GM21576 (cell line): Measurements from ENCODE around the gene PKDCC.

Experiments used
- ATAC-seq: cut with Tn5 transposase; IDR thresholded peaks from one replicate; pipeline ENCODE4 v1.9.1; 2021; ENCODE audit warnings: mild to moderate bottlenecking, moderate library complexity; ENCODE audit not compliant: unreplicated experiment

The PKDCC gene, protein sequence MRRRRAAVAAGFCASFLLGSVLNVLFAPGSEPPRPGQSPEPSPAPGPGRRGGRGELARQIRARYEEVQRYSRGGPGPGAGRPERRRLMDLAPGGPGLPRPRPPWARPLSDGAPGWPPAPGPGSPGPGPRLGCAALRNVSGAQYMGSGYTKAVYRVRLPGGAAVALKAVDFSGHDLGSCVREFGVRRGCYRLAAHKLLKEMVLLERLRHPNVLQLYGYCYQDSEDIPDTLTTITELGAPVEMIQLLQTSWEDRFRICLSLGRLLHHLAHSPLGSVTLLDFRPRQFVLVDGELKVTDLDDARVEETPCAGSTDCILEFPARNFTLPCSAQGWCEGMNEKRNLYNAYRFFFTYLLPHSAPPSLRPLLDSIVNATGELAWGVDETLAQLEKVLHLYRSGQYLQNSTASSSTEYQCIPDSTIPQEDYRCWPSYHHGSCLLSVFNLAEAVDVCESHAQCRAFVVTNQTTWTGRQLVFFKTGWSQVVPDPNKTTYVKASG

DNA sequence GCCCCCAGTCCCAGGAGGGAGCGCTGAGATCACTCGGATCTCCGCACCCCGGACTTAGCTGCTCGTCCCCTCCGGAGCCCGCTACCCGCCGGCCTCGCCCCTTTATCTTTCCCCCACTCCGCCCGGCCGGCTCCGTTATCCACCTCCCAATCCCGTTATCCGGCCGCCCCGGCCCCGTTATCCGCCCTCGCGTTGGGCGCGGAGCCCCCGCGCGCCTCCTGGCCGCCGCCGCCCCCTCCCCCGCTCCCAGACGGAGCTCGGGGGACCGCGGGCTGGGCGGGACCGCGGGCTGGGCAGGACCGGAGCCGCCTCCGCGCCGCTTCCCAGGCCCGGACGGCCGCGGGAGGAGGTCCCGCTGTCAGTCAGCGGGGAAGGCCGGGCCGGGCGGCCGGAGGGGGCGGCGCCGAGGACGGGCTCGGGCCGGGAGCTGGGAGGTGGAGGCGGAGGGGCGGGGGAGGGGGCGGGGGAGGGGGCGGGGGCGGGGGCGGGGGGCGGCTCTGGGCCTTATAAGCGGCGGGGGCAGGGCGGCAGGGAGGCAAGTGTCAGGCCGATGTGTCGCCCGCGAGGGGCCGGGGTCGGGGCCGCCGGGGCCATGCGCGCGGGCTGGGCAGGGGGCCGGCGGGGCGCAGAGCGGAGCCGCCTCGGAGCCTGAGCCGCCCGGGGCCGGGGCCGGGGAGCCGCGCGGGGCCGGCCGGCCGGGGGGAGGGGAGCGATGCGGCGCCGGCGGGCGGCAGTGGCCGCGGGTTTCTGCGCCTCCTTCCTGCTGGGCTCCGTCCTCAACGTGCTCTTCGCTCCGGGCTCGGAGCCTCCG, at the start of gene PKDCC:
PKDCC (plus strand) TSS at position 534 of the 811 bp plus-strand sequence; CDS start at position 713, 179 bp downstream.
- peak; percentile 72 for ATAC-seq

DNA sequence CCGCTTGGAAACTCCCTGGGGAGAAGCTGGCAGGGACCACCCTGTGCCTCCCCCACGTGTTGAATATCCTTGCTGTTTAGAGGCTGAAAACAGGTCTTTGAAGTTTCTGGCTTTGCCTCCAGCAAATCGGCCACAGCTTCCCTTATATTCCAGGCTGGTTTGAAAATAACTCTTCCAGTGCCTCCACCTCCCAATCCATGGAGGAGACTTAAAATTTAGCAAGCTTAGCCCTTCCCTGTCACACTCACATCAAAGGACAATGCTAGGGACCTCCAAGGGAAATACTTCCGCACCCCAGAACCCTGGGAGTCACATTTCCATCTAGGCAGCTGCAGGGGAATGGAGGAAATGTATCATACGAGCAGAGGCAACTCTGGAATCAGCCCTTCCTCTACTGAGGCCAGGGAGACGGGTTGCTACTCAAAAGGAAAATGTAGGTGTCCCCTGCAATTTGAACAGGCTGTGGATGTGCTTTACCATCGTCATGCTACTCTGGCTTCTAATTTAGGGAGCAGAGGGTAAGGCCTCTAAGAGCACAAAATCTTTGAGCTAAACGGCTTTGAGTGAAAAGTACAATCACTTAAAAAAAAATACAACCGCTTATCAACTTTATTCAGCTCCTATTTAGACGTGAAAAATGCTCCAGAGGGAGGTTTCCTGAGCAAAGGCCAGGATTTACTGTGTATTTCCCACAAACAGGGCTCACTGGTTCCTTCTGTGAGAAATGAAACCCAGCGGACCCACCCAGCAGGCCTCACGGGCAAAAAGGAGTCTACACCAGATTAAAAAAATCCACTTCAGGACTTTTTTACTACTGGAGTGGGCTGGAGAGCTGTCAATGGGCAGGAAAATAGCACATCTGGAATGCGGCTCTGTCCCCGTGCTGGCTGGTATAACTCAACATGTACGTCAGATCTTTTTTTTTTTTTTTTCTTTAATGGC, 49.4 kb upstream of the PKDCC start:
- no peak for ATAC-seq

GRCh38 chr2:41999128-41999480, 48.7 kb upstream of the PKDCC start:
- ATAC-seq, result no peak

DNA sequence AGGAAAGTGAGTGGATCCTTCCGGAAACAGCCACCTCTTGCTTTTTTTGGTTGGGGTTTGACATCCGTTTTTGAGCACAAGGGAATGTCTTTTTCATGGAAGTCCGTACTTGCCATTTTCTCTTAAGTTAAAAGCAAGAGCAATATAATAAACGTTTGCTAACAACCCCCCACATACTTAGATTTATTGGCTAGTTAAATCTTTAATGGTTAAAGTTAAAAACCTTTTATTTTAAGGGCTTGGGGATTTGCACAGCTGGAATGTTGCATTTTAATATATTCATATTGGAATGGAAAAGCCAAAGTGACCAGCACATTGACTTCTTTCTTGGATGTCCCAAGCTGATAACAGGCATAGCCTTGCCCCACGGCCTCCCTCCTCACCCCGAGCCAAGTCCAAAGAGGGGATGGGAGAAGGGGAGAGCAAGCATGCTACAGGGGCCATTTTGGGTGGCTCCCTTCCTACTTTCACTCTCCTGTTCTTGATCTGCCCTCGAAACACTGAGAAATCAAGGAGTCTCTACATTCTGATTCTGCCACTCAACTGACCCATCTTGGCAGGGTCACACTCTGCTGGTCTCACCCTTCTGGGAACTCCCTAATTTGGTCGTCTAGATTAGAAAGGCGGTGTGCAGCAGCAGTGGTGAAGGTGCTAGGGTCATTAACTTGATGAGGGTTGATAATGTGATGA, 48.1 kb upstream of the PKDCC start:
- ATAC-seq, result no peak

DNA sequence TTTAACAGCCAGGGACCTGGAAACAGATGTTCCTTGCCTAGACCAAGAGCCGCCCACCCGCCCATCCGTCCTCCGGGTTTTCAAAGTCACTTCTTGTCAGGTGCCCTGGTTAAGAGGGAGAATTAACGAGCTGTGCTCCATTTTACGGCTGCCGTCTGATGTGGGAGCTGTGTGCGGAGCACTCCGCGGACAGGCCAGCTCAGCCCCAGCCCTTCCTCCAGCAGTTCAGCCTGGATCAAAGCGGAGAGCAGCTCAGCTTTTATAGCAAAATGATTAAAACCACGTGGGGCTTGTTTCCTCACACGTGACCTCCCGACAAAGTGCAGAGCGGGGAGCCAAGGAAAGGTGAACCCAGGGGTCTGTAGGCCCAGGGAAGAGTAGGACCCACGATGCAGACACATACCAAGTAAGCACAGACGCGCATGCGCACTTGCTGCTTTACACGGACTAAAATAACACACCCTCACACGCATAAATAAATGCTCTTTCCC, 46.1 kb upstream of the PKDCC start:
- no peak for ATAC-seq

DNA sequence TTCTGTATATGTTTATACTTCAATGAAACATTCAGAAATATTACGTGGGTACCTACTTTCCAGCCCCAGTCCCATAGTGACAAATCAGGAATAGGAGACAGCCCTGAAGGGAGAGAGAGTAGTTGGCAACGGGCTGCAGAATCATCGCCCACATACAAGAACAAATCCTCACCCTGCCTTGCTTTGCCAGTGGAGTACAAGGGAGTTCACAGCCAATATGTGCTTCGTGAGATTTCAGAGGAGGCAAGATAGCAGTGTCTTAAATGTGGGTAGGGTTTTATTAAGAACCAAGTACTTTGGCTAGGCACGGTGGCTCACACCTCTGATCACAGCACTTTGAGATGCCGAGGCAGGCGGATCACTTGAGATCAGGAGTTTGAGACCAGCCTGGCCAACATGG, 40.3 kb upstream of the PKDCC start:
- no peak for ATAC-seq

GRCh38 chr2:42008241-42008921, 39.4 kb upstream of the PKDCC start:
- ATAC-seq, result no peak

GRCh38 chr2:42009657-42010580, 37.9 kb upstream of the PKDCC start:
- ATAC-seq, result no peak

GRCh38 chr2:42010743-42011298, 37.0 kb upstream of the PKDCC start:
- ATAC-seq, result no peak

- ATAC-seq, result no peak
Observed at GRCh38 chr2:42012137-42012536, 35.7 kb upstream of the PKDCC start.

GRCh38 chr2:42012651-42013050, 35.2 kb upstream of the PKDCC start:
- ATAC-seq, result no peak

GRCh38 chr2:42013409-42013808, 34.4 kb upstream of the PKDCC start:
- no peak for ATAC-seq

DNA sequence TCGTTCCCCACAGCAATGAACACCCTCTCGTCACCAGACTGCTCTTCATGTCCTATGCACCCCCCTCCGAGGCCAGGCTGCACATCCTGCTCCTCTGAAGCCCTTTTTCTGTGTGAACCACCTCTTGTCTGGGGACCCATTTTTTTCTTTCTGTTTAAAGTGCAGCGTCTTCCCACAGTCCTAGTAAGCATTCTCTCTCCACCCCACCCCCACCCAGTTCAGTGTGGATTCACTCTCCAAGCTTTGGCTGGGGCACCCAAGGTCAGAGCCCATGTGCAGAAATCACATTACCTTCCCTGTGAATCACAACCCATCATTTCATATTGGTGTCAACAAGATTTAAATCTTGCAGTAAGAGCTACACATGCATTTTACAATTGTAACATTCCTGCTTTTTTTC, 26.4 kb upstream of the PKDCC start:
- no peak for ATAC-seq

DNA sequence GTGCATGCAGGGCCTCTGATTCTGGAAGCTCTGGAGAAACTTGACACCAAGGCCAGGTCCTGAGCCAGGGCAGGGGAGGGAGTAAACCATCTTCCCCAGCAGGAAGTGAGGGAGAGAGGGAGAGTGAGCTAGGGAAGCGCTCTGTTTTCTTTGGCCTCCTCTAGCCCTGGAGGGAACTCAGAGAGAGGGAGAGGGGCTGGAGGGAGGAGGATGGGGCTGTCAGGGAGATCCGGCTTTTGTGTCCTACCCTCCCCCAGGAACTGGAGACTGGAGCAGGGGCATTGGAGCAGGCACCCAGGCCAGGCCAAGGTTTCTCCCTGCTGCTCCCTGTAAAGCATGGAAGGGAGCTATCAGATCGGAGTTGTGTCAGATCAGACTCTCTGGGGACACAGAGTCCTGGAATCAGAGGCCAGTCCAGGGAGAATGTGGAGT, 22.7 kb upstream of the PKDCC start:
- ATAC-seq, result no peak

- no peak for ATAC-seq
Observed at GRCh38 chr2:42026272-42026671, 21.5 kb upstream of the PKDCC start.

DNA sequence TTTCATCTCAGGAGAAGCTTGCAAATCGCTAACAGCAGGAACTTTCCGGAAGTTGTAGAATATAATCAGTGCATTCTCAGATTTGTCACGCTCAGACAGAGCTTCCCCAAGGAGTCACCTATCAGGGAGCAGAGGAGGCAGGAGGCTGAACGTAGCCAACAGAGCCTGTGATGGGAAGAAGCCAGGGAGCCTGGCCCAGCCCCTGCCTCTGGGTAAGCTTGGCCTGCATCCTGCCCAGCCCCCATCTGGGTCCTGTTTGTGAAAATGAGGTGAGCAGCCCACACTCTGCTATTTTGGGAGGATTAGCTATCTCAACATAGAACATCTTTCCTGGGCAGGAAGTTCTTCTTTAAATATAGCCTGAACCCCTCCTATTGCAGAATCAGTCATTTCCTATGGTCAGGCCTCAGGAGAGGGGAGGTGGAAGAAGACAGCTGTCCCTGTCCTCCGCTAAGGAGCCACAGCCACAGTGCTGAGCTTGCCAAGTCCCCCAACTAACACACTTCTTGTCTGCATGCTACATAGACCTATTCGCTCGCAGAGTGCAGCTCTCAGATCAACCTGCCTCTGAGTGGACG, 19.2 kb upstream of the PKDCC start:
- peak; percentile 79 for ATAC-seq

- ATAC-seq, result no peak
Observed at GRCh38 chr2:42029171-42029570, 18.6 kb upstream of the PKDCC start.
